ENCODE data around the gene SPINK2. TPM values are rescaled to one million over a fixed set of nuclear protein-coding genes. Genes with fewer than 3 reads are reported as not detected.

SPINK2 gene, protein sequence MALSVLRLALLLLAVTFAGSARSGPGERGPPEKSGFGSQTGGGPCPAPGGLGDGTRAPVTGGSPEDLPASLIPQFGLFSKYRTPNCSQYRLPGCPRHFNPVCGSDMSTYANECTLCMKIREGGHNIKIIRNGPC
- total RNA-seq = 1 to 10 TPM in 1 of 3 donors, under 1 TPM in 1, not detected in 1; 0.66 to 2.4 TPM

DNA sequence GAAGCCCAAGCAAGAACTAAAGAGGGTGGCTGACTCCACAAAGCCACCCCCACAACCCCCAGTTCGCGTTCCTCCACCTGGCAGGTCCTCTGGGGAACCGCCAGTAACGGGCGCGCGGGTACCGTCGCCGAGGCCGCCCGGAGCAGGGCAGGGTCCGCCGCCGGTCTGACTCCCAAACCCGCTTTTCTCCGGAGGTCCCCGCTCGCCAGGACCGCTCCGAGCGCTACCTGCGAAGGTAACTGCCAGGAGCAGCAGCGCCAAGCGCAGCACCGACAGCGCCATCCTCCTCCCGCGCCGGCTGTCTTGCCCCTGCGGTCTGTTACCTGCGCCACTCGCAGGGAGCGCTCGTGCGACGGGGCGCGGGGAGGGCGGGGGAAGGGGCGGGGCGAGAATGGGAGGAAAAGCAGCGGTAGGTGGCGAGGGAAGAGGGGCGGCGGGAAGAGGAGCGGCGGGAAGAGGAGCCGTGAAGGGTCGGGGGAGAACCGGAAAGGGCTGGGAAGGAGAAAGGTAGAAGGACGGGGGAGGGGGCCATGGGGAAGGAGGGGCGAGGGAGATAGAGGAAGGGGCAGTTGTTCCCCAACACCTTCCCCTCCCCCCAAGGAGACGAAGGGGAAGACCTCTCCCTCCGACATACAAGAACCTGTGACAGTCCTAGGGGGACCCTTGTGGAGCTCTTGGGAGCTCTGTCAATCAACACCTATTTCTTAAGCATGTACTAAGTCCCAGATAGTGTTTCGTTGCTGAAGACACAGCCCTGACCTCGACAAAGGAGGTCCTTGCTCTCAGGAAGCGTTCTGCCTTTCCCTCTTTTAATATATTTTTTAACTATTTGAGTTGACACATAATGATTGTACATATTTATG lies at the start of gene SPINK2:
Gene SPINK2 (minus strand): TSS at position 321 of the 863 bp plus-strand sequence. CDS start 39 bp downstream, at position 282.
- intact Hi-C loops (cut with DNase I; ENCODE audit: low total_unique reads) = no loop called here
- no peaks in the 10 kb centered on the region for H3K36me3 ChIP-seq
- peaks cover 0 to 4% of the 10 kb centered on the region in 2 donors for H3K27me3 ChIP-seq
- DNase-seq (ENCODE audit: low spot score in 2 of 2) = no peak
- no peaks in the 10 kb centered on the region for H3K9me3 ChIP-seq
- no peak within 1 kb of the TSS for H3K27ac ChIP-seq
- peak within 1 kb of the TSS; percentile 29 to 68 (median 44) for H3K4me3 ChIP-seq
- TF ChIP-seq POLR2AphosphoS5 (IDR thresholded peaks at IDR 0.05) (no peak), POLR2A (IDR thresholded peaks at IDR 0.05) (no peak)
- TF ChIP-seq, protein P1, sequence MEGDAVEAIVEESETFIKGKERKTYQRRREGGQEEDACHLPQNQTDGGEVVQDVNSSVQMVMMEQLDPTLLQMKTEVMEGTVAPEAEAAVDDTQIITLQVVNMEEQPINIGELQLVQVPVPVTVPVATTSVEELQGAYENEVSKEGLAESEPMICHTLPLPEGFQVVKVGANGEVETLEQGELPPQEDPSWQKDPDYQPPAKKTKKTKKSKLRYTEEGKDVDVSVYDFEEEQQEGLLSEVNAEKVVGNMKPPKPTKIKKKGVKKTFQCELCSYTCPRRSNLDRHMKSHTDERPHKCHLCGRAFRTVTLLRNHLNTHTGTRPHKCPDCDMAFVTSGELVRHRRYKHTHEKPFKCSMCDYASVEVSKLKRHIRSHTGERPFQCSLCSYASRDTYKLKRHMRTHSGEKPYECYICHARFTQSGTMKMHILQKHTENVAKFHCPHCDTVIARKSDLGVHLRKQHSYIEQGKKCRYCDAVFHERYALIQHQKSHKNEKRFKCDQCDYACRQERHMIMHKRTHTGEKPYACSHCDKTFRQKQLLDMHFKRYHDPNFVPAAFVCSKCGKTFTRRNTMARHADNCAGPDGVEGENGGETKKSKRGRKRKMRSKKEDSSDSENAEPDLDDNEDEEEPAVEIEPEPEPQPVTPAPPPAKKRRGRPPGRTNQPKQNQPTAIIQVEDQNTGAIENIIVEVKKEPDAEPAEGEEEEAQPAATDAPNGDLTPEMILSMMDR (IDR thresholded peaks at IDR 0.05) = no peak
- H3K4me1 ChIP-seq = no peaks in the 10 kb centered on the region

DNA sequence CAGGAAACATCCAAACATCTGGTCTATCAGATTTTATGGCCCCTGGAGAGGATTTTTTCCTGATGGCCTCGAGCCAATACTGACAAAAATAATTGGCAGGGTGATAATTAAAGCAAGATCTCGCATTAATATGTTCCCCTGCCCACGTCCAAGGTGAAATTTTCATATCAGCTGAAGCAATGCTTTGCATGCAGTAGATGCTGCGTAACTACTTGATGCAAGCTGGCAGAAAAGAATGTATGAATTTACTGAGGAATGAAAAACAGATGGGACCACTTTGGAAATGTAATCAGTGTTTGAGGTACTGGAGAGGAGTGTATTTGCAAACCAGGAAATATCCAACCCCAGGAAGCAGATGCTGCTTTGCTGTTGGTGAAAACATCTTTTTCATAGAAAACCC lies 49.4 kb upstream of the SPINK2 start:
- DNase-seq (ENCODE audit: low spot score in 2 of 2) = no peak
- no peak for TF ChIP-seq POLR2AphosphoS5 (IDR thresholded peaks at IDR 0.05)
- TF ChIP-seq, protein P1 (IDR thresholded peaks at IDR 0.05) = no peak
- no peak for TF ChIP-seq POLR2A (IDR thresholded peaks at IDR 0.05)
- Histone ChIP-seq H3K9me3 (no peaks in the 10 kb centered on the region), H3K27me3 (no peaks in the 10 kb centered on the region), H3K4me3 (peak overlapping the region in 1 of 3 donors; percentile 19), H3K27ac (peak overlapping the region in 1 of 2 donors; percentile 32), H3K4me1 (no peaks in the 10 kb centered on the region), H3K36me3 (no peaks in the 10 kb centered on the region)
- intact Hi-C loops (cut with DNase I; ENCODE audit: low total_unique reads) = no loop called here

DNA sequence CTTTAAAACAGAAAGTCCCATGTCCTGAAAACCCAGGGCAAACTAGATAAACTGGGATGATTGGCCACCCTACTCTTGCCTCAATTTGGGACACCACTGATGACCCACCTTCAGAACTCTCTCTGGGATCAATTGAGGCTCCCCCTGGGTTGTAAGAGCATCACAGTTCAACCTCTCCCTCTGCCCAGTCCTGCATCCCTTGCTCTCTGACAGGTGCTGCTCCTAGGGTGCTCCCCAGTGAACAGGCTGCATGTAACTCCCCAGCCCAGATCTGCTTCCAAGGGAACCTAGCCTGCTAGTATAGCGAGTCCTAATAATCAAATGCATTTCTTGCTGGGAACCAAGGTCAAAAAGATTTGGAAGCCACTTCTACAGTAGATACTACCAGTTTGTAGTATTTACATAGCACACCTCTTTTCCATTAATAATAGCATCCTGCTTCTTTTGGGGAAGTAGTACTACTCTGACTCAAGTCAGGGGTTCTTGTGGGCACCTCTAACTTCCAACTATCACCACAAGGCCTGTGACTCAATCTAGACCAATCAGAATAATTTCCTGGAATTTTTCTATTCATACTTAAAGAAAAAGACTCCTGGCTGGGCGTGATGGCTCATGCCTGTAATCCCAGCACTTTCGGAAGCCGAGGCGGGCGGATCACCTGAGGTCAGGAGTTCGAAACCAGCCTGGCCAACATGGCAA lies 42.1 kb upstream of the SPINK2 start:
- intact Hi-C loops (cut with DNase I; ENCODE audit: low total_unique reads) = no loop called here
- no peaks in the 10 kb centered on the region for H3K9me3 ChIP-seq

DNA sequence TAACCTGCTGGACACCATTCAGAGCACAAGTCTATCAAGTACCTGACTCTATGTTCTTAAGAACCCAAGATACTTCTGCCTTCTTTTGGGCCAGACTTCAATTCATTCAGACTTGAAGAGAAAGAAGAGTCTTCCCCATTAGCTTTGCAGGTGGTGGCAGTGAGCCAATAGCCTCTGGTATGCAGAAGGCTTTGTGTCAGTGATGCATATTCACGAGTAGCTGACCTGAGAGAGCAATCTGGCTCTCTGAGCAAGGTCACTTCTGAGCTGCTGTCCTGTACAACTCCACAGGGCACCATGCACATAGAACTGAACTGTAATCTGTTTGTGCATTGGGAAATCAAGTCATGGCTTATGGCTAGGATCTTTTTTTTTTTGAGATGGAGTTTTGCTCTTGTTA lies 39.9 kb upstream of the SPINK2 start:
- Histone ChIP-seq H3K36me3 (no peaks in the 10 kb centered on the region), H3K4me1 (no peaks in the 10 kb centered on the region), H3K4me3 (no peak overlapping the region), H3K27me3 (no peaks in the 10 kb centered on the region), H3K9me3 (no peaks in the 10 kb centered on the region), H3K27ac (no peak overlapping the region)
- TF ChIP-seq POLR2AphosphoS5 (IDR thresholded peaks at IDR 0.05) = no peak
- TF ChIP-seq POLR2A (IDR thresholded peaks at IDR 0.05) = no peak
- TF ChIP-seq, protein P1 (IDR thresholded peaks at IDR 0.05) = no peak
- no peak for DNase-seq (ENCODE audit: low spot score in 2 of 2)
- intact Hi-C loops (cut with DNase I; ENCODE audit: low total_unique reads) = no loop called here

More for the DNA sequence above, 42.1 kb upstream of the SPINK2 start:
- DNase-seq (ENCODE audit: low spot score in 2 of 2) = no peak
- Histone ChIP-seq H3K36me3 (no peaks in the 10 kb centered on the region), H3K27ac (no peak overlapping the region), H3K27me3 (no peaks in the 10 kb centered on the region), H3K4me3 (no peak overlapping the region), H3K4me1 (no peaks in the 10 kb centered on the region)
- TF ChIP-seq, protein P1 (IDR thresholded peaks at IDR 0.05) = no peak
- no peak for TF ChIP-seq POLR2AphosphoS5 (IDR thresholded peaks at IDR 0.05)
- no peak for TF ChIP-seq POLR2A (IDR thresholded peaks at IDR 0.05)
